IMR-90 (cell line): ENCODE measurements around the gene PSMG4. TPM values are rescaled to one million over a fixed set of nuclear protein-coding genes. Genes with fewer than 3 reads are reported as not detected.

Experiments
- ATAC-seq: fragments of 200-7000 bp; cut with Tn5 transposase; 2 replicates; pipeline ENCODE4 v1.9.1; 2020; ENCODE audit warnings: low read depth, mild to moderate bottlenecking, moderate library complexity
- BruUV-seq: library from RNA; stranded (reverse); fragments of 400-500 nt; replicated peaks from 2 replicates; lab custom pipeline; 2021; lab: Mats Ljungman, UMichigan
- CTCF ChIA-PET: fragments of 300-600 bp; formaldehyde crosslinking; extraction: SDS; loops from one replicate; lab custom pipeline; 2021; ENCODE audit warnings: antibody characterized with exemption; lab: Yijun Ruan, JAX
- POLR2A ChIA-PET: fragments of 300-600 bp; sonication (Branson Sonifier 250); formaldehyde crosslinking; loops from one replicate; lab custom pipeline; 2022; ENCODE audit warnings: antibody characterized with exemption; ENCODE audit not compliant: unreplicated experiment; lab: Charles Lee
- DNase-seq: peaks from one replicate; pipeline ENCODE4 v3.0.0; 2013
- H2AFZ ChIP-seq: replicated peaks from 2 replicates; pipeline ENCODE3; 2013; ENCODE audit warnings: low read length, mild to moderate bottlenecking; ENCODE audit not compliant: poor library complexity
- H2AK5ac ChIP-seq: 2 replicates; pipeline ENCODE4 v1.6.1; 2013; ENCODE audit warnings: low read depth, low read length, inconsistent platforms
- H2AK9ac ChIP-seq: replicated peaks from 2 replicates; pipeline ENCODE3; 2013; ENCODE audit warnings: mild to moderate bottlenecking, low read depth, low read length, moderate library complexity; ENCODE audit not compliant: poor library complexity
- H2BK120ac ChIP-seq: 2 replicates; pipeline ENCODE4 v1.6.1; 2013; ENCODE audit warnings: low read depth, low read length, inconsistent platforms
- H2BK15ac ChIP-seq: 3 replicates; pipeline ENCODE4 v1.6.1; 2013; ENCODE audit warnings: low read depth, low read length, inconsistent platforms
- H2BK20ac ChIP-seq: 2 replicates; pipeline ENCODE4 v1.6.1; 2013; ENCODE audit warnings: low read depth, mild to moderate bottlenecking, inconsistent platforms, low read length, moderate library complexity
- H2BK5ac ChIP-seq: 2 replicates; pipeline ENCODE4 v1.6.1; 2013; ENCODE audit warnings: mild to moderate bottlenecking, low read depth, low read length, inconsistent platforms; ENCODE audit not compliant: poor library complexity, severe bottlenecking
- H3K14ac ChIP-seq: replicated peaks from 2 replicates; pipeline ENCODE4 v1.6.1; 2013; ENCODE audit warnings: low read depth, low read length, inconsistent platforms
- H3K18ac ChIP-seq: 2 replicates; pipeline ENCODE4 v1.6.1; 2013; ENCODE audit warnings: low read depth, low read length, control low read depth
- H3K23ac ChIP-seq: 2 replicates; pipeline ENCODE4 v1.6.1; 2013; ENCODE audit warnings: low read depth, low read length, inconsistent platforms
- H3K27ac ChIP-seq: 2 replicates; pipeline ENCODE4 v1.5.1; 2013; ENCODE audit warnings: mild to moderate bottlenecking, control low read depth, low read length; ENCODE audit not compliant: insufficient read depth
- H3K27me3 ChIP-seq: 2 replicates; pipeline ENCODE4 v1.6.1; 2013; ENCODE audit warnings: low read length; ENCODE audit not compliant: control insufficient read depth, insufficient read depth
- H3K36me3 ChIP-seq: 2 replicates; pipeline ENCODE4 v1.6.1; 2013; ENCODE audit warnings: low read length, mixed read lengths; ENCODE audit not compliant: control insufficient read depth, insufficient read depth
- H3K4ac ChIP-seq: 2 replicates; pipeline ENCODE4 v1.6.1; 2013; ENCODE audit warnings: low read depth, low read length, inconsistent platforms
- H3K4me1 ChIP-seq: 2 replicates; pipeline ENCODE4 v1.6.1; 2013; ENCODE audit warnings: low read length, mixed read lengths; ENCODE audit not compliant: control insufficient read depth, insufficient read depth
- H3K4me2 ChIP-seq: 2 replicates; pipeline ENCODE4 v1.6.1; 2013; ENCODE audit warnings: low read depth, mild to moderate bottlenecking, control low read depth, low read length, moderate library complexity
- H3K4me3 ChIP-seq: 2 replicates; pipeline ENCODE4 v1.5.1; 2013; ENCODE audit warnings: low read depth, mild to moderate bottlenecking, control low read depth, low read length, moderate library complexity; ENCODE audit not compliant: insufficient read depth
- H3K56ac ChIP-seq: 2 replicates; pipeline ENCODE4 v1.6.1; 2013; ENCODE audit warnings: low read length, inconsistent platforms; ENCODE audit not compliant: insufficient read depth; ENCODE audit errors: extremely low read depth
- H3K79me1 ChIP-seq, 2 experiments: 2 replicates each; pipeline ENCODE4 v1.6.1; 2013; ENCODE audit warnings: low read length in 2 of 2, inconsistent platforms in 1 of 2, low read depth in 1 of 2
- H3K9ac ChIP-seq: 2 replicates; pipeline ENCODE4 v1.6.1; 2013; ENCODE audit warnings: low read depth, low read length, control low read depth
- H3K9me1 ChIP-seq: 2 replicates; pipeline ENCODE4 v1.6.1; 2013; ENCODE audit warnings: low read length, inconsistent platforms; ENCODE audit not compliant: insufficient read depth
- H3K9me3 ChIP-seq: 2 replicates; pipeline ENCODE4 v1.6.1; 2013; ENCODE audit warnings: low read length; ENCODE audit not compliant: control insufficient read depth, insufficient read depth
- H4K20me1 ChIP-seq: 2 replicates; pipeline ENCODE4 v1.6.1; 2013; ENCODE audit warnings: low read length, inconsistent platforms; ENCODE audit not compliant: insufficient read depth
- H4K5ac ChIP-seq: 2 replicates; pipeline ENCODE4 v1.6.1; 2013; ENCODE audit warnings: mild to moderate bottlenecking, low read depth, low read length, control low read depth
- H4K8ac ChIP-seq, 2 experiments: 2 replicates each; pipeline ENCODE4 v1.6.1; 2013; ENCODE audit warnings: low read depth in 2 of 2, low read length in 2 of 2, control low read depth in 1 of 2, inconsistent platforms in 1 of 2
- H4K91ac ChIP-seq: 2 replicates; pipeline ENCODE4 v1.6.1; 2013; ENCODE audit warnings: low read depth, low read length, inconsistent platforms; ENCODE audit not compliant: insufficient read depth
- BHLHE40 ChIP-seq: fragments of 150-350 bp; IDR thresholded peaks from 2 replicates; pipeline ENCODE4 v1.6.1; 2016; ENCODE audit warnings: mild to moderate bottlenecking, low read depth, low read length
- CEBPB ChIP-seq: IDR thresholded peaks from 2 replicates; pipeline ENCODE4 v1.6.1; 2012; ENCODE audit warnings: low read depth, low read length, improper control_type of control experiment
- CHD1 ChIP-seq: IDR thresholded peaks from 2 replicates; pipeline ENCODE4 v1.6.1; 2012; ENCODE audit warnings: low read depth, low read length, improper control_type of control experiment
- MAFK ChIP-seq: IDR thresholded peaks from 2 replicates; pipeline ENCODE4 v1.6.1; 2012; ENCODE audit warnings: low read depth, low read length, improper control_type of control experiment
- MAZ ChIP-seq: IDR thresholded peaks from 2 replicates; pipeline ENCODE4 v1.6.1; 2012; ENCODE audit warnings: low read depth, mild to moderate bottlenecking, low read length, improper control_type of control experiment, moderate library complexity, borderline replicate concordance
- MXI1 ChIP-seq: IDR thresholded peaks from 2 replicates; pipeline ENCODE4 v1.6.1; 2012; ENCODE audit warnings: low read depth, mild to moderate bottlenecking, low read length, moderate library complexity, borderline replicate concordance
- NFE2L2 ChIP-seq: fragments of 150-350 bp; IDR thresholded peaks from 2 replicates; pipeline ENCODE4 v1.6.1; 2016; ENCODE audit warnings: low read depth, mild to moderate bottlenecking, low read length
- POLR2A ChIP-seq: IDR thresholded peaks from 2 replicates; pipeline ENCODE4 v1.6.1; 2012; ENCODE audit warnings: mild to moderate bottlenecking, low read depth, low read length
- RAD21 ChIP-seq: IDR thresholded peaks from 2 replicates; pipeline ENCODE4 v1.6.1; 2012; ENCODE audit warnings: low read length, improper control_type of control experiment
- RFX5 ChIP-seq: IDR thresholded peaks from 2 replicates; pipeline ENCODE4 v1.8.0; 2012; ENCODE audit warnings: low read depth, mild to moderate bottlenecking, low read length, moderate library complexity
- WGBS, 2 experiments: methylation state at CpG; one replicate each; pipeline versions ENCODE4 v1.1.5 to v1.1.7; 2013; ENCODE audit warnings: missing lambda C conversion rate in 2 of 2; ENCODE audit not compliant: insufficient read length in 1 of 2; ENCODE audit errors: extremely low coverage in 2 of 2; 5-methylcytosine and 5-hydroxymethylcytosine counted together
- dilution Hi-C: fragments of 300-500 bp; cut with HindIII; formaldehyde crosslinking; loops from one replicate; pipeline ENCODE4 v1.14.3; 2018; ENCODE audit warnings: low sequenced_read_pairs; ENCODE audit not compliant: unreplicated experiment
- in situ Hi-C: fragments of 300-500 bp; cut with MboI; formaldehyde crosslinking; loops from 3 replicates; pipeline ENCODE4 v1.14.3; 2019; ENCODE audit warnings: low sequenced_read_pairs, inconsistent platforms, mixed read lengths
- intact Hi-C: fragments of 100-400 bp; cut with micrococcal nuclease; formaldehyde crosslinking; loops from 2 replicates; pipeline ENCODE4 v1.10.0; 2022
- polyA plus RNA-seq, 3 experiments: library from polyadenylated mRNA; depleted of rRNA; stranded (reverse); fragments of >200 nt; gene quantifications; 2 replicates each; pipeline ENCODE4 v1.2.3, GENCODE V29; 2012; ENCODE audit warnings: low replicate concordance in 1 of 3
- total RNA-seq: library from RNA; depleted of rRNA; stranded (reverse); fragments of >200 nt; gene quantifications from 2 replicates; pipeline ENCODE4 v1.2.3, GENCODE V29; 2012
- TF ChIP-seq, protein P1 (sequence below): conservative IDR thresholded peaks from 2 replicates; pipeline ENCODE4 v1.5.1; 2012; ENCODE audit warnings: mild to moderate bottlenecking, low read depth, low read length, improper control_type of control experiment
- TF ChIP-seq, protein P2 (sequence below): fragments of 150-350 bp; IDR thresholded peaks from 2 replicates; pipeline ENCODE4 v1.6.1; 2016; ENCODE audit warnings: low read depth, mild to moderate bottlenecking, low read length, moderate library complexity, borderline replicate concordance

Gene PSMG4
- total and polyA plus RNA-seq, 2 of the 4 experiments (the other 2 are of a cell fraction): 5.6 to 13.4 TPM

DNA sequence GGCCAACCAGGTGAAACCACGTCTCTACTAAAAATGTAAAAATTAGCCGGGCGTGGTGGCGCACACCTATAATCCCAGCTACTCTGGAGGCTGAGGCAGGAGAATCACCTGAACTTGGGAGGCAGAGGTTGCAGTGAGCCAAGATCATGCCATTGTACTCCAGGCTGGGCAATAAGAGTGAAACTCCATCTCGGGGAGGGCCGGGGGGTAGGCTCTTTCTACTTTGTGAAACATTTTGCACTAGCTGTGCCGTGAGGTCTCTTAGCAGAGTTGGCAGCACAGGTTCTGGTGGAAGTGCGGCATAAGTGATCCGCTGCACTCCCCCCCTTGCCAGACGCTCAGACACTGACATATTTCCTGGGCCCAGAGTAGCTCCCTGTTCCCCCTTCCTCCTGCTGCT, 24.5 kb downstream of the PSMG4 start:
- H2BK120ac ChIP-seq: no peak overlapping the region
- H3K18ac ChIP-seq: no peak overlapping the region
- no peak overlapping the region for H3K23ac ChIP-seq
- no peak overlapping the region for H3K14ac ChIP-seq
- no peak overlapping the region for H2AK5ac ChIP-seq
- no peak overlapping the region for H4K8ac ChIP-seq
- H3K4me1 ChIP-seq: peaks cover 18% of the 10 kb centered on the region
- H3K4me2 ChIP-seq: no peak overlapping the region
- no peak overlapping the region for H2BK5ac ChIP-seq
- no peak overlapping the region for H2BK20ac ChIP-seq
- 100% methylated on average over 2 of the region's 10 CpGs; no CpG with 5 or more reads in 1 of the 2 experiments for WGBS, 2 experiments
- no peak overlapping the region for H2AK9ac ChIP-seq
- in situ Hi-C loops: loop anchor here (5.0 kb wide), 1 partner anchor 449 kb away; no protein-coding TSS in a partner anchor
- TF ChIP-seq CHD1: no peak
- TF ChIP-seq CEBPB: no peak
- TF ChIP-seq, protein P1, sequence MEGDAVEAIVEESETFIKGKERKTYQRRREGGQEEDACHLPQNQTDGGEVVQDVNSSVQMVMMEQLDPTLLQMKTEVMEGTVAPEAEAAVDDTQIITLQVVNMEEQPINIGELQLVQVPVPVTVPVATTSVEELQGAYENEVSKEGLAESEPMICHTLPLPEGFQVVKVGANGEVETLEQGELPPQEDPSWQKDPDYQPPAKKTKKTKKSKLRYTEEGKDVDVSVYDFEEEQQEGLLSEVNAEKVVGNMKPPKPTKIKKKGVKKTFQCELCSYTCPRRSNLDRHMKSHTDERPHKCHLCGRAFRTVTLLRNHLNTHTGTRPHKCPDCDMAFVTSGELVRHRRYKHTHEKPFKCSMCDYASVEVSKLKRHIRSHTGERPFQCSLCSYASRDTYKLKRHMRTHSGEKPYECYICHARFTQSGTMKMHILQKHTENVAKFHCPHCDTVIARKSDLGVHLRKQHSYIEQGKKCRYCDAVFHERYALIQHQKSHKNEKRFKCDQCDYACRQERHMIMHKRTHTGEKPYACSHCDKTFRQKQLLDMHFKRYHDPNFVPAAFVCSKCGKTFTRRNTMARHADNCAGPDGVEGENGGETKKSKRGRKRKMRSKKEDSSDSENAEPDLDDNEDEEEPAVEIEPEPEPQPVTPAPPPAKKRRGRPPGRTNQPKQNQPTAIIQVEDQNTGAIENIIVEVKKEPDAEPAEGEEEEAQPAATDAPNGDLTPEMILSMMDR: no peak
- TF ChIP-seq RFX5: no peak
- TF ChIP-seq MAZ: no peak
- no peak for TF ChIP-seq NFE2L2
- TF ChIP-seq MAFK: no peak
- no peak for TF ChIP-seq RAD21
- TF ChIP-seq MXI1: no peak
- no peak for TF ChIP-seq POLR2A
- TF ChIP-seq, protein P2, sequence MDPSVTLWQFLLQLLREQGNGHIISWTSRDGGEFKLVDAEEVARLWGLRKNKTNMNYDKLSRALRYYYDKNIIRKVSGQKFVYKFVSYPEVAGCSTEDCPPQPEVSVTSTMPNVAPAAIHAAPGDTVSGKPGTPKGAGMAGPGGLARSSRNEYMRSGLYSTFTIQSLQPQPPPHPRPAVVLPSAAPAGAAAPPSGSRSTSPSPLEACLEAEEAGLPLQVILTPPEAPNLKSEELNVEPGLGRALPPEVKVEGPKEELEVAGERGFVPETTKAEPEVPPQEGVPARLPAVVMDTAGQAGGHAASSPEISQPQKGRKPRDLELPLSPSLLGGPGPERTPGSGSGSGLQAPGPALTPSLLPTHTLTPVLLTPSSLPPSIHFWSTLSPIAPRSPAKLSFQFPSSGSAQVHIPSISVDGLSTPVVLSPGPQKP: no peak
- TF ChIP-seq BHLHE40: no peak
- no peak overlapping the region for H3K9ac ChIP-seq
- H3K27me3 ChIP-seq: no peaks in the 10 kb centered on the region
- no peak for DNase-seq
- no peaks in the 10 kb centered on the region for H3K36me3 ChIP-seq
- no peak overlapping the region for H3K4ac ChIP-seq
- H3K9me3 ChIP-seq: no peaks in the 10 kb centered on the region
- H2AFZ ChIP-seq: no peak overlapping the region
- no peak overlapping the region for H3K27ac ChIP-seq
- peaks cover 26% of the 10 kb centered on the region for H4K20me1 ChIP-seq
- intact Hi-C loops: loop anchor here (5.0 kb wide), 2 partner anchors 129 to 239 kb away; no protein-coding TSS in a partner anchor
- no peaks in the 10 kb centered on the region for H3K79me1 ChIP-seq
- H3K4me3 ChIP-seq: no peak overlapping the region
- no peak overlapping the region for H4K5ac ChIP-seq
- ChIA-PET CTCF (no interaction called here), POLR2A (no interaction called here)
- peaks cover 7% of the 10 kb centered on the region; the same call in 1 of the 2 replicates for H3K9me1 ChIP-seq
- dilution Hi-C loops: no loop called here
- BruUV-seq: no TSS peak
- H4K91ac ChIP-seq: no peak overlapping the region
- ATAC-seq: no peak
- H3K56ac ChIP-seq: no peak overlapping the region
- H2BK15ac ChIP-seq: no peak overlapping the region
